K562 (cell line): Measurements from ENCODE around the gene SLC25A4. TPM values are rescaled to one million over a fixed set of nuclear protein-coding genes. Genes with fewer than 3 reads are reported as not detected.

Source experiments
- CHD4 ChIP-seq: fragments of 200-600 bp; sonication (generic); IDR thresholded peaks from 3 replicates; pipeline ENCODE4 v1.6.1; 2012; ENCODE audit warnings: low read depth, mild to moderate bottlenecking, mixed read lengths, low read length, inconsistent platforms; ENCODE audit not compliant: insufficient read depth, insufficient replicate concordance, poor library complexity, severe bottlenecking
- LEF1 ChIP-seq: fragments of 450-650 bp; IDR thresholded peaks from 2 replicates; pipeline ENCODE4 v1.6.1; 2016; ENCODE audit warnings: mild to moderate bottlenecking
- NFRKB ChIP-seq: fragments of 450-650 bp; IDR thresholded peaks from 2 replicates; pipeline ENCODE4 v1.6.1; 2016; ENCODE audit warnings: low read depth
- REST ChIP-seq, 2 experiments: fragments of 450-650 bp; formaldehyde crosslinking in 1 of 2; IDR thresholded peaks; 2 replicates each; pipeline versions ENCODE4 v1.4.0 to v1.6.1; 2014 to 2020; ENCODE audit warnings: mild to moderate bottlenecking in 2 of 2, borderline replicate concordance in 1 of 2, low read depth in 1 of 2
- RNF2 ChIP-seq: sonication (generic); IDR thresholded peaks from 2 replicates; pipeline ENCODE4 v1.6.1; 2016
- TRIM24 ChIP-seq, 2 experiments: fragments of 450-650 bp; IDR thresholded peaks; 2 replicates each; pipeline ENCODE4 v1.6.1; 2016
- polyA plus RNA-seq, 8 experiments: library from polyadenylated mRNA; depleted of rRNA in 4 of 8; stranded (reverse) in 5 of 8; unstranded in 3 of 8; fragments of >200 nt; fragmentation: Nextera tagmentation in 2 of 8; fragmentation: Illumina TruSeq in 1 of 8; extraction: Ambion mirVana in 2 of 8; extraction: Trizol in 1 of 8; gene quantifications; 2 replicates each; pipeline versions ENCODE4 v1.2.1 to v1.2.3, GENCODE V29; 2011 to 2014; ENCODE audit warnings: inconsistent platforms in 1 of 8, missing spikeins in 1 of 8
- total RNA-seq, 7 experiments: library from RNA; depleted of rRNA in 6 of 7; stranded (reverse); fragments of >200 nt in 6 of 7; fragmentation: Illumina TruSeq in 2 of 7; extraction: Trizol in 2 of 7; gene quantifications; 2 replicates each; pipeline versions ENCODE4 v1.2.1 to v1.2.3, GENCODE V29; 2011 to 2021; ENCODE audit warnings: low replicate concordance in 1 of 7
- TF ChIP-seq, protein P1 (sequence below): sonication (generic); formaldehyde crosslinking; IDR thresholded peaks from 2 replicates; pipeline ENCODE4 v1.8.0; 2022; ENCODE audit warnings: missing genetic modification reagents, mild to moderate bottlenecking, moderate library complexity, borderline replicate concordance
- TF ChIP-seq, protein P2 (sequence below): fragments of 450-650 bp; IDR thresholded peaks from 2 replicates; pipeline ENCODE4 v1.6.1; 2018; ENCODE audit not compliant: partially characterized antibody
- TF ChIP-seq, protein P3 (sequence below), 2 experiments: fragments of 150-350 bp in 1 of 2; IDR thresholded peaks; 2 replicates each; pipeline ENCODE4 v1.6.1; 2012 to 2016; ENCODE audit warnings: low read depth in 2 of 2, low read length in 2 of 2, mild to moderate bottlenecking in 1 of 2, moderate library complexity in 1 of 2

Gene SLC25A4
- total and polyA plus RNA-seq, 9 of the 15 experiments (the other 6 are each of a cell fraction or from before 2014, with no cell fraction given) = 8.3 to 28.6 (median 19.5) TPM

GRCh38 chr4:185115827-185116232, 27.2 kb upstream of the SLC25A4 start (continued):
- 0 out of 4 replicates have a peak, but pooled peaks of 1 of the 2 experiments have one; percentile 9 for TF ChIP-seq TRIM24 (IDR thresholded peaks at IDR 0.05)
- TF ChIP-seq, protein P1, sequence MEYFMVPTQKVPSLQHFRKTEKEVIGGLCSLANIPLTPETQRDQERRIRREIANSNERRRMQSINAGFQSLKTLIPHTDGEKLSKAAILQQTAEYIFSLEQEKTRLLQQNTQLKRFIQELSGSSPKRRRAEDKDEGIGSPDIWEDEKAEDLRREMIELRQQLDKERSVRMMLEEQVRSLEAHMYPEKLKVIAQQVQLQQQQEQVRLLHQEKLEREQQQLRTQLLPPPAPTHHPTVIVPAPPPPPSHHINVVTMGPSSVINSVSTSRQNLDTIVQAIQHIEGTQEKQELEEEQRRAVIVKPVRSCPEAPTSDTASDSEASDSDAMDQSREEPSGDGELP (CRISPR knock-in tag) = peak; percentile 96
- TF ChIP-seq, protein P2, sequence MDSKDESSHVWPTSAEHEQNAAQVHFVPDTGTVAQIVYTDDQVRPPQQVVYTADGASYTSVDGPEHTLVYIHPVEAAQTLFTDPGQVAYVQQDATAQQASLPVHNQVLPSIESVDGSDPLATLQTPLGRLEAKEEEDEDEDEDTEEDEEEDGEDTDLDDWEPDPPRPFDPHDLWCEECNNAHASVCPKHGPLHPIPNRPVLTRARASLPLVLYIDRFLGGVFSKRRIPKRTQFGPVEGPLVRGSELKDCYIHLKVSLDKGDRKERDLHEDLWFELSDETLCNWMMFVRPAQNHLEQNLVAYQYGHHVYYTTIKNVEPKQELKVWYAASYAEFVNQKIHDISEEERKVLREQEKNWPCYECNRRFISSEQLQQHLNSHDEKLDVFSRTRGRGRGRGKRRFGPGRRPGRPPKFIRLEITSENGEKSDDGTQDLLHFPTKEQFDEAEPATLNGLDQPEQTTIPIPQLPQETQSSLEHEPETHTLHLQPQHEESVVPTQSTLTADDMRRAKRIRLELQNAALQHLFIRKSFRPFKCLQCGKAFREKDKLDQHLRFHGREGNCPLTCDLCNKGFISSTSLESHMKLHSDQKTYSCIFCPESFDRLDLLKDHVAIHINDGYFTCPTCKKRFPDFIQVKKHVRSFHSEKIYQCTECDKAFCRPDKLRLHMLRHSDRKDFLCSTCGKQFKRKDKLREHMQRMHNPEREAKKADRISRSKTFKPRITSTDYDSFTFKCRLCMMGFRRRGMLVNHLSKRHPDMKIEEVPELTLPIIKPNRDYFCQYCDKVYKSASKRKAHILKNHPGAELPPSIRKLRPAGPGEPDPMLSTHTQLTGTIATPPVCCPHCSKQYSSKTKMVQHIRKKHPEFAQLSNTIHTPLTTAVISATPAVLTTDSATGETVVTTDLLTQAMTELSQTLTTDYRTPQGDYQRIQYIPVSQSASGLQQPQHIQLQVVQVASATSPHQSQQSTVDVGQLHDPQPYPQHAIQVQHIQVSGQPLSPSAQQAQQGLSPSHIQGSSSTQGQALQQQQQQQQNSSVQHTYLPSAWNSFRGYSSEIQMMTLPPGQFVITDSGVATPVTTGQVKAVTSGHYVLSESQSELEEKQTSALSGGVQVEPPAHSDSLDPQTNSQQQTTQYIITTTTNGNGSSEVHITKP = peak; percentile 5
- TF ChIP-seq, protein P3, sequence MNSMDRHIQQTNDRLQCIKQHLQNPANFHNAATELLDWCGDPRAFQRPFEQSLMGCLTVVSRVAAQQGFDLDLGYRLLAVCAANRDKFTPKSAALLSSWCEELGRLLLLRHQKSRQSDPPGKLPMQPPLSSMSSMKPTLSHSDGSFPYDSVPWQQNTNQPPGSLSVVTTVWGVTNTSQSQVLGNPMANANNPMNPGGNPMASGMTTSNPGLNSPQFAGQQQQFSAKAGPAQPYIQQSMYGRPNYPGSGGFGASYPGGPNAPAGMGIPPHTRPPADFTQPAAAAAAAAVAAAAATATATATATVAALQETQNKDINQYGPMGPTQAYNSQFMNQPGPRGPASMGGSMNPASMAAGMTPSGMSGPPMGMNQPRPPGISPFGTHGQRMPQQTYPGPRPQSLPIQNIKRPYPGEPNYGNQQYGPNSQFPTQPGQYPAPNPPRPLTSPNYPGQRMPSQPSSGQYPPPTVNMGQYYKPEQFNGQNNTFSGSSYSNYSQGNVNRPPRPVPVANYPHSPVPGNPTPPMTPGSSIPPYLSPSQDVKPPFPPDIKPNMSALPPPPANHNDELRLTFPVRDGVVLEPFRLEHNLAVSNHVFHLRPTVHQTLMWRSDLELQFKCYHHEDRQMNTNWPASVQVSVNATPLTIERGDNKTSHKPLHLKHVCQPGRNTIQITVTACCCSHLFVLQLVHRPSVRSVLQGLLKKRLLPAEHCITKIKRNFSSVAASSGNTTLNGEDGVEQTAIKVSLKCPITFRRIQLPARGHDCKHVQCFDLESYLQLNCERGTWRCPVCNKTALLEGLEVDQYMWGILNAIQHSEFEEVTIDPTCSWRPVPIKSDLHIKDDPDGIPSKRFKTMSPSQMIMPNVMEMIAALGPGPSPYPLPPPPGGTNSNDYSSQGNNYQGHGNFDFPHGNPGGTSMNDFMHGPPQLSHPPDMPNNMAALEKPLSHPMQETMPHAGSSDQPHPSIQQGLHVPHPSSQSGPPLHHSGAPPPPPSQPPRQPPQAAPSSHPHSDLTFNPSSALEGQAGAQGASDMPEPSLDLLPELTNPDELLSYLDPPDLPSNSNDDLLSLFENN (IDR thresholded peaks at IDR 0.05; ENCODE audit: low read depth in 2 of 2, low read length in 2 of 2) = 0 out of 4 replicates have a peak, but pooled peaks of 1 of the 2 experiments have one; percentile 51
- TF ChIP-seq NFRKB = 0 out of 2 replicates have a peak, but pooled peaks have one; percentile 46
- peak; percentile 77; the same call in 1 of the 2 replicates for TF ChIP-seq LEF1
- TF ChIP-seq RNF2 = peak; percentile 56; the same call in 1 of the 2 replicates
- TF ChIP-seq REST (IDR thresholded peaks at IDR 0.05; ENCODE audit: borderline replicate concordance) = 0 out of 2 replicates have a peak, but pooled peaks have one; percentile 9
- no peak for TF ChIP-seq REST (CRISPR knock-in tag; IDR thresholded peaks at IDR 0.05; ENCODE audit: low read depth)
- TF ChIP-seq CHD4 = no peak
